Subcutaneous adipose tissue (tissue), 4 donors: ENCODE results near the gene SPOPL. TPM values are rescaled to one million over a fixed set of nuclear protein-coding genes. Genes with fewer than 3 reads are reported as not detected.

Experiments
- CTCF ChIP-seq: fragments of 450-650 bp; IDR thresholded peaks from one replicate; pipeline ENCODE4 v1.5.1; 2016; ENCODE audit warnings: low read depth, mild to moderate bottlenecking, control low read depth, antibody characterized with exemption, moderate library complexity
- total RNA-seq, 4 donors: library from RNA; depleted of rRNA; stranded (reverse); fragments of >200 nt; gene quantifications; one replicate each; pipeline ENCODE4 v1.1.0, GENCODE V29; 2016

Gene SPOPL
- total RNA-seq, 4 donors from 2014 or later, result 23.9 to 35.5 (median 31.7) TPM

DNA sequence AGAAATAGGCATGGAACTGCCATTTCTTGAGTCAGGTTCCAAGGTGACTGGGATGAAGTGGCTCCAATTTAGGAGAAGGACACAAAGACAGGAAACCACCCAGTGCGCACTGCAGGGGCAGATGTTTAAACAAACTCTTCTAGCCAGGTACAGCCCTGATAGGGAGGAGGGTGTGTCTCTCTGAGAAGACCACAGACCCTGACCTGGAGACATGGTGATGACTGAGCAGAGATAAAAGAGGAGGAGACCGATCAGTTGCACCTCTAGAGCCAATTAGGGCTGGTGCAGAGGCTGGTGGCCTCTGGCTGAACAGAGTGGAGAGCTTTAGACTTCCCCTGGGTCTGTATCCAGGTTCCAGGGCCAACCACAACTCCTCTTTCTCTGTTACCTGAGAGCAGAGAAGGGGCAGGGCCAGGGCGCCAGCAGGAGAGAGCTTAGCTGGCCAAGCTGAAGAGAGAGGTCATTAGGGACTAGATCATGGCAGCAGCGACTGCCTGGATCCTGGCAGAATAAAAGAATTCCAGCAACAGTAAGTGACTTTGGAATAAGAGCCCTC is 5.4 kb upstream of the SPOPL start:
- no peak for TF ChIP-seq CTCF

DNA sequence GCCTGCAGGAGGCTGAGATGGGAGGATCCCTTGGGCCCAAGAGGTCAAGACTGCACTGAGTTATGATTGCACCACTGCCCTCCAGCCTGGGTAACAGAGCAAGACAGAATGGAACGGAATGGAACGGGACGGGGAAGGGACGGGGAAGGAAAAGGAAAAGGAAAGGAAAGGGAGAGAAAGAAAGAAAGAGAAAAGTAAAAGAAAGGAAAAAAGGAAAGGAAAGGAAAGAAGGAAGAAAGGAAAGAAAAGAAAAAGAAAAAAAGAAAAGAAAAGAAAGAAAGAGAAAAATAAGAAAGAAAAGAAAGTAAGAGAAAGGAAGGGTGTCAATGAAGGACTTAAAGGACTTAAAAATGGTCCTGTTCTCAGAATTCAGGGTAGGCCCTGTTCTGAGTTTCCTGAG is 4.3 kb upstream of the SPOPL start:
- TF ChIP-seq CTCF, result no peak

DNA sequence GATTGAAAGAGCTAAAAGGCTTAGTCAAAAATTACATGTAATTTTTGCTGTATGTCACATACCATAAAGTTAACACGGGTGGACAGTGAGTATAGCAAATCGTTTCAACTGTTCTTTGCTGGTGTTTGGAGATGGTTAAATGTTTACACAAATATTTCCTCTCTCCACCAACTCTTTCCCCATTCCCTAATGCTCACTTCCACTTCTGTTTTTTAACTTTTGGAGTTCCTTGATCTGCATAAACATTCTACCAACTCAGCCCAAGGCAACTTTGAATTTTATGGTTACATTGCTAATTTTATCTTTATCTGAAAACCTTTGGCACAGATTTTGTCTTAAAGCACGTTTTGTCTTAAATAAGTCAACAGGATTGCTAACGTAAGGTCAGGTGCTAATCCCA is 1.9 kb upstream of the SPOPL start:
- no peak for TF ChIP-seq CTCF

GRCh38 chr2:138500592-138501424 is 762 bp upstream of the SPOPL start:
- no peak for TF ChIP-seq CTCF

- TF ChIP-seq CTCF, result no peak
Observed at GRCh38 chr2:138502255-138503086, 901 bp downstream of the SPOPL start.

GRCh38 chr2:138503087-138503442 is 1.5 kb downstream of the SPOPL start:
- TF ChIP-seq CTCF, result no peak

DNA sequence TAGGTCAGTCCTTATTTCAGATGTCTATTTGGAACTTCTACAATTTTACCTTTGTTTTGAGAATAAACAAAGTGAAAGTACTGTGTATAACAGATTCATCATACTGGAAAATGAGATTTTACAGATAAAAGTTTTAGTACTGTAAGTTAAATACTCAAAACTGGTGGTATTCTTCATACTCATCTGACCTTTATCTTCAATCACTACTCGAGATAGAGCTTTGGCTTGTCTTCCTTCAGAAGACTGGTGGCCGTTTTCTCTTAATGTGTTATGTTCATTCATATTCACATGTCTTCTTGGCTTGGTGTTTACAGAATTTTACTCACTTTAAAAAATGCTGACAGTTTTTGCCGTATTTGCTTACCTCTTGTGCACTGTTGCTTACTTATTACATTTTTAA is 2.1 kb downstream of the SPOPL start:
- no peak for TF ChIP-seq CTCF
